ENCODE data around the gene NEK6.

Gene NEK6

GRCh38 chr9:124285490-124285889, 27.7 kb downstream of the NEK6 start:
- DNase-seq (ENCODE audit: low read depth) = no peak
- no peak overlapping the region for H3K4me3 ChIP-seq (ENCODE audit: low read depth, low read length)
- TF ChIP-seq MAX (IDR thresholded peaks at IDR 0.05; ENCODE audit: low read depth, low read length) (no peak), MYC (IDR thresholded peaks at IDR 0.05; ENCODE audit: low read depth, low read length) (no peak), CTCF (IDR thresholded peaks at IDR 0.05; ENCODE audit: low read depth, low read length) (no peak), POLR2A (IDR thresholded peaks at IDR 0.05; ENCODE audit: extremely low read depth, insufficient read length) (no peak)

GRCh38 chr9:124285903-124286291, 28.1 kb downstream of the NEK6 start:
- DNase-seq (ENCODE audit: low read depth) = peak; percentile 94
- TF ChIP-seq MAX (IDR thresholded peaks at IDR 0.05; ENCODE audit: low read depth, low read length) (peak; percentile 2; the same call in 1 of the 2 replicates), POLR2A (IDR thresholded peaks at IDR 0.05; ENCODE audit: extremely low read depth, insufficient read length) (no peak)
- H3K4me3 ChIP-seq (ENCODE audit: low read depth, low read length) = peak overlapping the region; percentile 28

GRCh38 chr9:124286292-124286931, 28.7 kb downstream of the NEK6 start:
- peak overlapping the region; percentile 28 for H3K4me3 ChIP-seq (ENCODE audit: low read depth, low read length)
- no peak for TF ChIP-seq CTCF (IDR thresholded peaks at IDR 0.05; ENCODE audit: low read depth, low read length)
- TF ChIP-seq MAX (IDR thresholded peaks at IDR 0.05; ENCODE audit: low read depth, low read length) = no peak; the same call in 1 of the 2 replicates
- no peak for TF ChIP-seq POLR2A (IDR thresholded peaks at IDR 0.05; ENCODE audit: extremely low read depth, insufficient read length)
- TF ChIP-seq MYC (IDR thresholded peaks at IDR 0.05; ENCODE audit: low read depth, low read length) = no peak
- peak; percentile 70 for DNase-seq (ENCODE audit: low read depth)

DNA sequence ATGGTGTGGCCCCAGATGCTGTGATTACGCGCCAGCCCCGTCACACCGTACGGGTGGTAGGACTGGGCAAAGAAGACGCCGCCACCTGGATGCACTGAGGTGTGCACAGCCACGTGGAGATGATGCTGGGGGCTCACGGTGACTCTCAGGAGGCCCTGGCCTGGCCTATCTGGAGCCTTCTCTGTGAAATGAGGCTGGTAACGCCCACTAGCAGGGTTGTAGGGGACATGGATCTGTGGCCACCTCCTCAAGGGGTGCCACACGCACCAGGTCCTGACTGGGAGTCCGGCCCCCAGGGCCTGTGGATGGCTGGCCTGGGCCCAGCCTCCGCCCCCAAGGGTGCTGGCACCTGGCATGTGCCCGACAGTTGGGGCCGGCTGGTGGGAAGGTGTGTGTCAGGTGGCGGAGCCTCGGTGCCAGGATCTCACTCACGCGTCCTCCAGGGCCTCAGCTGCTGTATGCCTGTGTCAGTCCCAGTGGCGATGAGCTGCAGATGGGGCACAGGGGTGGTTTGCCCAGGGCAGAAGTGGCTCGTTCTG, 32.4 kb downstream of the NEK6 start:
- no peak overlapping the region for H3K4me3 ChIP-seq (ENCODE audit: low read depth, low read length)
- DNase-seq (ENCODE audit: low read depth) = peak; percentile 33
- no peak for TF ChIP-seq POLR2A (IDR thresholded peaks at IDR 0.05; ENCODE audit: extremely low read depth, insufficient read length)
- no peak for TF ChIP-seq CTCF (IDR thresholded peaks at IDR 0.05; ENCODE audit: low read depth, low read length)
- TF ChIP-seq MAX (IDR thresholded peaks at IDR 0.05; ENCODE audit: low read depth, low read length) = no peak
- no peak for TF ChIP-seq MYC (IDR thresholded peaks at IDR 0.05; ENCODE audit: low read depth, low read length)

GRCh38 chr9:124290743-124291554, 33.2 kb downstream of the NEK6 start:
- no peak for TF ChIP-seq MYC (IDR thresholded peaks at IDR 0.05; ENCODE audit: low read depth, low read length)
- no peak for TF ChIP-seq POLR2A (IDR thresholded peaks at IDR 0.05; ENCODE audit: extremely low read depth, insufficient read length)
- TF ChIP-seq MAX (IDR thresholded peaks at IDR 0.05; ENCODE audit: low read depth, low read length) = no peak
- TF ChIP-seq CTCF (IDR thresholded peaks at IDR 0.05; ENCODE audit: low read depth, low read length) = no peak
- no peak overlapping the region for H3K4me3 ChIP-seq (ENCODE audit: low read depth, low read length)
- peak; percentile 71 for DNase-seq (ENCODE audit: low read depth)

Measured in NB4 (cell line).